GM23338 (cell line): ENCODE measurements around the gene TXNL4A. TPM values are rescaled to one million over a fixed set of nuclear protein-coding genes. Genes with fewer than 3 reads are reported as not detected.
A peak's percentile ranks its signal among the peaks of the same experiment; 100 is the strongest.
"Not testable (repeated sequence)": the region's sequence is repeated elsewhere in the genome, so short reads cannot be mapped to it uniquely, and the experiment has no call there.

Source experiments
- ATAC-seq: fragments of 200-7000 bp; cut with Tn5 transposase; 3 replicates; pipeline ENCODE4 v1.9.1; 2020
- DNase-seq: peaks from one replicate; pipeline ENCODE4 v3.0.0-alpha.2; 2015; ENCODE audit warnings: low spot score
- H2AFZ ChIP-seq: fragments of 200-600 bp; sonication (generic); 2 replicates; pipeline ENCODE4 v1.8.0; 2016; ENCODE audit warnings: antibody characterized with exemption, mild to moderate bottlenecking, moderate library complexity
- H3F3A ChIP-seq: fragments of 200-600 bp; sonication (generic); replicated peaks from 2 replicates; pipeline ENCODE4 v1.8.0; 2017; ENCODE audit warnings: antibody characterized with exemption, mixed run types, low read depth
- H3K27ac ChIP-seq: fragments of 200-600 bp; sonication (generic); 2 replicates; pipeline ENCODE4 v1.6.1; 2016; ENCODE audit warnings: low read depth
- H3K27me3 ChIP-seq: fragments of 200-600 bp; sonication (generic); 2 replicates; pipeline ENCODE4 v1.8.0; 2016; ENCODE audit warnings: mild to moderate bottlenecking, mixed run types, moderate library complexity; ENCODE audit not compliant: insufficient read depth
- H3K36me3 ChIP-seq: fragments of 200-600 bp; sonication (generic); 2 replicates; pipeline ENCODE4 v1.8.0; 2016; ENCODE audit warnings: mild to moderate bottlenecking; ENCODE audit not compliant: insufficient read depth
- H3K4me1 ChIP-seq: fragments of 200-600 bp; sonication (generic); 2 replicates; pipeline ENCODE4 v1.8.0; 2016; ENCODE audit warnings: mild to moderate bottlenecking, moderate library complexity; ENCODE audit not compliant: insufficient read depth
- H3K4me2 ChIP-seq: fragments of 200-600 bp; sonication (generic); 2 replicates; pipeline ENCODE4 v1.7.1; 2017; ENCODE audit warnings: mixed run types
- H3K4me3 ChIP-seq: fragments of 200-600 bp; sonication (generic); 2 replicates; pipeline ENCODE4 v1.6.1; 2016; ENCODE audit warnings: mixed run types
- H3K79me2 ChIP-seq: fragments of 200-600 bp; sonication (generic); replicated peaks from 2 replicates; pipeline ENCODE4 v1.8.0; 2017; ENCODE audit warnings: mild to moderate bottlenecking; ENCODE audit not compliant: insufficient read depth
- H3K9me2 ChIP-seq: fragments of 200-600 bp; sonication (generic); 2 replicates; pipeline ENCODE4 v1.8.0; 2017; ENCODE audit not compliant: insufficient read depth
- H4K20me1 ChIP-seq: fragments of 200-600 bp; sonication (generic); replicated peaks from 2 replicates; pipeline ENCODE4 v1.8.0; 2017; ENCODE audit warnings: mild to moderate bottlenecking; ENCODE audit not compliant: insufficient read depth
- H3K27ac Mint-ChIP-seq: 2 replicates; pipeline ENCODE4 v1.8.0; 2020; ENCODE audit warnings: inconsistent platforms, mild to moderate bottlenecking, moderate library complexity, mixed read lengths
- H3K27me3 Mint-ChIP-seq: 3 replicates; pipeline ENCODE4 v1.8.0; 2022; ENCODE audit warnings: low read depth, mild to moderate bottlenecking, moderate library complexity, mixed read lengths, inconsistent platforms; ENCODE audit not compliant: insufficient read depth, poor library complexity
- H3K36me3 Mint-ChIP-seq: 3 replicates; pipeline ENCODE4 v1.8.0; 2021; ENCODE audit warnings: low read depth, mild to moderate bottlenecking, inconsistent platforms, moderate library complexity, mixed read lengths
- H3K4me1 Mint-ChIP-seq: 3 replicates; pipeline ENCODE4 v1.8.0; 2020; ENCODE audit warnings: mild to moderate bottlenecking, inconsistent platforms, mixed read lengths
- H3K4me3 Mint-ChIP-seq: 3 replicates; pipeline ENCODE4 v1.8.0; 2021; ENCODE audit warnings: moderate library complexity, mild to moderate bottlenecking, inconsistent platforms, mixed read lengths
- H3K9me3 Mint-ChIP-seq: 3 replicates; pipeline ENCODE4 v1.8.0; 2020; ENCODE audit warnings: moderate library complexity, mild to moderate bottlenecking, inconsistent platforms, mixed read lengths
- CREB1 ChIP-seq: fragments of 250-450 bp; sonication (Bioruptor Pico); IDR thresholded peaks from 2 replicates; pipeline ENCODE4 v1.5.0; 2020; ENCODE audit warnings: low read depth, mild to moderate bottlenecking, moderate library complexity
- EZH2 ChIP-seq: fragments of 200-600 bp; sonication (generic); IDR thresholded peaks from one replicate; pipeline ENCODE4 v1.8.0; 2017; ENCODE audit warnings: antibody characterized with exemption, mild to moderate bottlenecking, low read depth; ENCODE audit not compliant: unreplicated experiment
- EZH2phosphoT487 ChIP-seq: fragments of 200-600 bp; sonication (generic); IDR thresholded peaks from one replicate; pipeline ENCODE4 v1.8.1; 2018; ENCODE audit warnings: antibody characterized with exemption; ENCODE audit not compliant: unreplicated experiment
- POLR2AphosphoS5 ChIP-seq: IDR thresholded peaks from 2 replicates; pipeline ENCODE4 v1.6.1; 2016; ENCODE audit warnings: antibody characterized with exemption, low read depth
- ZNF114 ChIP-seq: fragments of 250-450 bp; sonication (Bioruptor Pico); IDR thresholded peaks from 2 replicates; pipeline ENCODE4 v1.5.0; 2020; ENCODE audit warnings: mild to moderate bottlenecking, moderate library complexity
- ZNF462 ChIP-seq: fragments of 250-450 bp; sonication (Bioruptor Pico); IDR thresholded peaks from 2 replicates; pipeline ENCODE4 v1.5.0; 2020; ENCODE audit warnings: mild to moderate bottlenecking, moderate library complexity
- polyA plus RNA-seq: library from polyadenylated mRNA; unstranded; fragments of >200 nt; fragmentation: Nextera tagmentation; extraction: Ambion mirVana; gene quantifications from 2 replicates; pipeline ENCODE4 v1.2.1, GENCODE V29; 2016
- total RNA-seq: library from RNA; depleted of rRNA; stranded (reverse); fragments of >200 nt; shearing (Covaris generic); gene quantifications from 2 replicates; pipeline ENCODE4 v1.2.3, GENCODE V29; 2014
- TF ChIP-seq, protein P1 (sequence below), 2 experiments: fragments of 200-600 bp in 1 of 2; sonication (generic) in 1 of 2; conservative IDR thresholded peaks; 2 replicates each; pipeline versions ENCODE4 v1.5.1 to v1.6.1; 2016 to 2017; ENCODE audit warnings: antibody characterized with exemption in 2 of 2, low read depth in 2 of 2, mild to moderate bottlenecking in 2 of 2, moderate library complexity in 1 of 2
- TF ChIP-seq, protein P2 (sequence below): IDR thresholded peaks from 2 replicates; pipeline ENCODE4 v1.6.1; 2016; ENCODE audit warnings: antibody characterized with exemption

The TXNL4A gene
- total and polyA plus RNA-seq, 2 experiments from 2014 or later = 51.0 to 271 TPM

GRCh38 chr18:80029690-80030089, 41.3 kb upstream of the TXNL4A start:
- H3K79me2 ChIP-seq = peaks cover 2% of the 10 kb centered on the region
- Mint-ChIP-seq H3K27ac (no peak overlapping the region), H3K27me3 (peaks cover 12% of the 10 kb centered on the region), H3K36me3 (peaks cover 7% of the 10 kb centered on the region), H3K9me3 (peaks cover 24% of the 10 kb centered on the region), H3K4me3 (no peak overlapping the region), H3K4me1 (peaks cover 10% of the 10 kb centered on the region)
- H3K27ac ChIP-seq = no peak overlapping the region
- no peak overlapping the region for H3K4me3 ChIP-seq
- H3K27me3 ChIP-seq = no peaks in the 10 kb centered on the region
- H4K20me1 ChIP-seq = no peaks in the 10 kb centered on the region
- H3K4me2 ChIP-seq = no peak overlapping the region
- no peaks in the 10 kb centered on the region; the same call in 1 of the 2 replicates for H3K4me1 ChIP-seq
- H3K9me2 ChIP-seq = no peaks in the 10 kb centered on the region; the same call in 1 of the 2 replicates
- TF ChIP-seq EZH2 (no peak), CREB1 (CRISPR knock-in tag) (no peak), POLR2AphosphoS5 (no peak), ZNF462 (CRISPR knock-in tag) (no peak), EZH2phosphoT487 (no peak), ZNF114 (CRISPR knock-in tag) (no peak)
- TF ChIP-seq, protein P1, sequence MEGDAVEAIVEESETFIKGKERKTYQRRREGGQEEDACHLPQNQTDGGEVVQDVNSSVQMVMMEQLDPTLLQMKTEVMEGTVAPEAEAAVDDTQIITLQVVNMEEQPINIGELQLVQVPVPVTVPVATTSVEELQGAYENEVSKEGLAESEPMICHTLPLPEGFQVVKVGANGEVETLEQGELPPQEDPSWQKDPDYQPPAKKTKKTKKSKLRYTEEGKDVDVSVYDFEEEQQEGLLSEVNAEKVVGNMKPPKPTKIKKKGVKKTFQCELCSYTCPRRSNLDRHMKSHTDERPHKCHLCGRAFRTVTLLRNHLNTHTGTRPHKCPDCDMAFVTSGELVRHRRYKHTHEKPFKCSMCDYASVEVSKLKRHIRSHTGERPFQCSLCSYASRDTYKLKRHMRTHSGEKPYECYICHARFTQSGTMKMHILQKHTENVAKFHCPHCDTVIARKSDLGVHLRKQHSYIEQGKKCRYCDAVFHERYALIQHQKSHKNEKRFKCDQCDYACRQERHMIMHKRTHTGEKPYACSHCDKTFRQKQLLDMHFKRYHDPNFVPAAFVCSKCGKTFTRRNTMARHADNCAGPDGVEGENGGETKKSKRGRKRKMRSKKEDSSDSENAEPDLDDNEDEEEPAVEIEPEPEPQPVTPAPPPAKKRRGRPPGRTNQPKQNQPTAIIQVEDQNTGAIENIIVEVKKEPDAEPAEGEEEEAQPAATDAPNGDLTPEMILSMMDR (conservative IDR thresholded peaks at IDR 0.05; ENCODE audit: low read depth in 2 of 2) = peak; percentile 37 to 47
- TF ChIP-seq, protein P2, sequence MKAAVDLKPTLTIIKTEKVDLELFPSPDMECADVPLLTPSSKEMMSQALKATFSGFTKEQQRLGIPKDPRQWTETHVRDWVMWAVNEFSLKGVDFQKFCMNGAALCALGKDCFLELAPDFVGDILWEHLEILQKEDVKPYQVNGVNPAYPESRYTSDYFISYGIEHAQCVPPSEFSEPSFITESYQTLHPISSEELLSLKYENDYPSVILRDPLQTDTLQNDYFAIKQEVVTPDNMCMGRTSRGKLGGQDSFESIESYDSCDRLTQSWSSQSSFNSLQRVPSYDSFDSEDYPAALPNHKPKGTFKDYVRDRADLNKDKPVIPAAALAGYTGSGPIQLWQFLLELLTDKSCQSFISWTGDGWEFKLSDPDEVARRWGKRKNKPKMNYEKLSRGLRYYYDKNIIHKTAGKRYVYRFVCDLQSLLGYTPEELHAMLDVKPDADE = no peak
- H3K36me3 ChIP-seq = no peaks in the 10 kb centered on the region
- ATAC-seq = no peak
- no peaks in the 10 kb centered on the region for H3F3A ChIP-seq
- DNase-seq = no peak
- no peak overlapping the region for H2AFZ ChIP-seq

- not testable (repeated sequence) for H3K27ac ChIP-seq, H2AFZ ChIP-seq, H3K9me2 ChIP-seq, H3K79me2 ChIP-seq, H3F3A ChIP-seq, H3K4me1 ChIP-seq, H3K27me3 ChIP-seq, H3K4me1 Mint-ChIP-seq, H3K4me3 ChIP-seq, H3K4me2 ChIP-seq, DNase-seq, H3K4me3 Mint-ChIP-seq, H4K20me1 ChIP-seq, H3K27ac Mint-ChIP-seq, ATAC-seq, H3K36me3 ChIP-seq, H3K27me3 Mint-ChIP-seq
- Mint-ChIP-seq H3K36me3 (peaks cover 21% of the 10 kb centered on the region), H3K9me3 (peaks cover 44% of the 10 kb centered on the region)
Measured at GRCh38 chr18:80027719-80028118, 39.4 kb upstream of the TXNL4A start.
